GM10248 (cell line): ENCODE data around the gene NXPH1.

Source experiments
- CTCF ChIA-PET: fragments of 300-600 bp; sonication (Branson Sonifier 250); formaldehyde crosslinking; extraction: SDS; loops from one replicate; lab custom pipeline; 2021; ENCODE audit warnings: antibody characterized with exemption; lab: Yijun Ruan, JAX
- POLR2A ChIA-PET: fragments of 350-650 bp; sonication (Branson Sonifier 250); formaldehyde crosslinking; extraction: SDS; loops from one replicate; lab custom pipeline; 2020; ENCODE audit warnings: antibody characterized with exemption; lab: Yijun Ruan, JAX
- DNase-seq: peaks from one replicate; pipeline ENCODE4 v3.0.0; 2012; ENCODE audit errors: extremely low spot score
- TF ChIP-seq, protein P1 (sequence below): IDR thresholded peaks from 2 replicates; pipeline ENCODE4 v1.5.1; 2012; ENCODE audit warnings: mild to moderate bottlenecking, low read depth; ENCODE audit errors: extremely low read depth, missing control alignments, control extremely low read depth

NXPH1 gene

DNA sequence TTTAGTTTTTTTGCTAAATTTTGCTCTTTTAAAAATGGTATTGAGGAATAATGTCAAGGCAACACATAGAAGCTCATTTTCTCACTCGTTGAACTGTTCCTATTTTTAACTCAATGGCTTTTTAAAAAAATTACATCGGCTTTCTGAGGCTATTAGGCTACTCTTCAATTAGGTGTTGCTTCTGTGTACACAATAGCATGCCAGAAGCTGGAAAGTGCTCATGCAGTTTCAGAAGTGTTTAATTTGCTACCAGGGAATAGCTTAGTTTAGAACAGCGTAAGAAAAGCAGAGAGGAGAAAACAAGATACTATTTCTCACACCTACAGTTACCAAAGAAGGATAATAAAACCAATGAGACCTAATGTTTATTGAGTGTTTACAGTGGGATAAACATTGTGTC is 157.4 kb downstream of the NXPH1 start:
- ChIA-PET CTCF (no interaction called here), POLR2A (no interaction called here)
- TF ChIP-seq, protein P1, sequence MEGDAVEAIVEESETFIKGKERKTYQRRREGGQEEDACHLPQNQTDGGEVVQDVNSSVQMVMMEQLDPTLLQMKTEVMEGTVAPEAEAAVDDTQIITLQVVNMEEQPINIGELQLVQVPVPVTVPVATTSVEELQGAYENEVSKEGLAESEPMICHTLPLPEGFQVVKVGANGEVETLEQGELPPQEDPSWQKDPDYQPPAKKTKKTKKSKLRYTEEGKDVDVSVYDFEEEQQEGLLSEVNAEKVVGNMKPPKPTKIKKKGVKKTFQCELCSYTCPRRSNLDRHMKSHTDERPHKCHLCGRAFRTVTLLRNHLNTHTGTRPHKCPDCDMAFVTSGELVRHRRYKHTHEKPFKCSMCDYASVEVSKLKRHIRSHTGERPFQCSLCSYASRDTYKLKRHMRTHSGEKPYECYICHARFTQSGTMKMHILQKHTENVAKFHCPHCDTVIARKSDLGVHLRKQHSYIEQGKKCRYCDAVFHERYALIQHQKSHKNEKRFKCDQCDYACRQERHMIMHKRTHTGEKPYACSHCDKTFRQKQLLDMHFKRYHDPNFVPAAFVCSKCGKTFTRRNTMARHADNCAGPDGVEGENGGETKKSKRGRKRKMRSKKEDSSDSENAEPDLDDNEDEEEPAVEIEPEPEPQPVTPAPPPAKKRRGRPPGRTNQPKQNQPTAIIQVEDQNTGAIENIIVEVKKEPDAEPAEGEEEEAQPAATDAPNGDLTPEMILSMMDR = no peak
- no peak for DNase-seq

GRCh38 chr7:8591289-8591688 is 157.9 kb downstream of the NXPH1 start:
- DNase-seq = no peak
- TF ChIP-seq, protein P1 = no peak
- POLR2A ChIA-PET = interaction anchor here (0.7 kb wide), 1 partner anchor 708 kb away, joined by 4 read pairs; no protein-coding TSS in a partner anchor
- CTCF ChIA-PET = no interaction called here

DNA sequence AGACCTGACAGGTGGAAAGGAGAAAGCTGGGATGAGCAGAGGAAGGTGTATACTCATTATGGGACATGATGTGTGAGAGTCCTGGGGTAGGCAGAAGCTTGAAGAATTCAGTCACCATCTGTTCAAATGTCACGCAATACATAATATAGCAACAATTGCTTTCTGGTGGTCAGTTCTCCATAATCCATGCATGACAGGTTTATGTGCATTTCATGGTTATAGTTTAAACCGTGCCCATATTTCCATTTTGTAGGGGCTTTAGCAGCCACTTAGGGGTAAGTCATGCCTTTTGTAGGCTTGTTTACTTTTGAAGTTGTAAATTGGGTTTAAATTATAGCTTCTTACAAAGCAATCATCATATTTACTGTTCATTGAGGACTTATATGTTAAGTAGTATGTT is 158.8 kb downstream of the NXPH1 start:
- TF ChIP-seq, protein P1 = no peak
- no peak for DNase-seq
- ChIA-PET POLR2A (no interaction called here), CTCF (interaction anchor here (1.5 kb wide), 1 partner anchor 10 kb away, joined by 7 read pairs; no protein-coding TSS in a partner anchor)

GRCh38 chr7:8594115-8594514 is 160.7 kb downstream of the NXPH1 start:
- ChIA-PET POLR2A (no interaction called here), CTCF (interaction anchor here (1.5 kb wide), 1 partner anchor 9 kb away, joined by 3 read pairs; no protein-coding TSS in a partner anchor)
- TF ChIP-seq, protein P1 = no peak
- no peak for DNase-seq

DNA sequence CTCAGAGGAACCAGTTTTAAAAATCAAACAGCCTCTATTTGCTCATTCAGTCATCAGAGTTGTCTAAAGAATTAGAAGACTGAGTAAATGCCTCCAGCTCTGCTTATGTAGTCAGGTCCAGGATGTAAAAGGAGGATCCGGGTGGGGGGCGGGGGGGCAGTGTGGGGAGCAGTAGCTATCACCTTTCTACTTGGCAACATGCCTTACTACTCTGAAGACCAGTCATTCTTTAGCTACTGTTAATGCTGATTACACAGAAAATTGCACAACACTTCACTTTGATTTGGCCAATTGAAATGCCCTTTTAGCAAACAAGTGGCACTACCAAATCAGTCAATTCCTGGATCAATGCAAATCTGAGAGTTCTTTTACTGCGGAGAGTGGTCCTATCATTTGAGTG is 164.2 kb downstream of the NXPH1 start:
- no peak for DNase-seq
- ChIA-PET POLR2A (no interaction called here), CTCF (interaction anchor here (1.0 kb wide), 1 partner anchor 23 kb away, joined by 3 read pairs; no protein-coding TSS in a partner anchor)
- TF ChIP-seq, protein P1 = no peak

GRCh38 chr7:8601121-8601520 is 167.7 kb downstream of the NXPH1 start:
- ChIA-PET POLR2A (no interaction called here), CTCF (no interaction called here)
- no peak for DNase-seq
- TF ChIP-seq, protein P1 = no peak
